Small intestine (tissue), 7 donors: ENCODE measurements around the gene TAF1B. TPM values are rescaled to one million over a fixed set of nuclear protein-coding genes. Genes with fewer than 3 reads are reported as not detected.
A peak's percentile ranks its signal among the peaks of the same experiment; 100 is the strongest.

Experiments
- DNase-seq, 2 donors: peaks; one replicate each; pipeline versions ENCODE4 v3.0.0 to v3.0.0-alpha.2; 2013
- FAIRE-seq: peaks from 2 replicates; lab custom pipeline; 2012; peaks lifted over from hg19 to GRCh38; lab: Jason Lieb, UNC
- H3K27ac ChIP-seq, 3 donors: one replicate each; pipeline ENCODE4 v1.5.1; 2013; ENCODE audit warnings: low read length in 2 of 3, mild to moderate bottlenecking in 2 of 3, control low read depth in 1 of 3, inconsistent platforms in 1 of 3, low read depth in 1 of 3, moderate library complexity in 1 of 3
- H3K27me3 ChIP-seq, 3 donors: one replicate each; pipeline ENCODE4 v1.6.1; 2013; ENCODE audit warnings: low read length in 3 of 3, inconsistent platforms in 1 of 3; ENCODE audit not compliant: control insufficient read depth in 3 of 3, insufficient read depth in 3 of 3
- H3K36me3 ChIP-seq, 3 donors: one replicate each; pipeline ENCODE4 v1.6.1; 2013; ENCODE audit warnings: low read length in 3 of 3, inconsistent platforms in 1 of 3, low read depth in 1 of 3, mild to moderate bottlenecking in 1 of 3, moderate library complexity in 1 of 3; ENCODE audit not compliant: control insufficient read depth in 3 of 3, insufficient read depth in 2 of 3
- H3K4me1 ChIP-seq, 3 donors: one replicate each; pipeline ENCODE4 v1.6.1; 2013; ENCODE audit warnings: low read length in 2 of 3, inconsistent platforms in 1 of 3, low read depth in 1 of 3, mild to moderate bottlenecking in 1 of 3, moderate library complexity in 1 of 3; ENCODE audit not compliant: control insufficient read depth in 3 of 3, insufficient read depth in 2 of 3
- H3K4me3 ChIP-seq, 3 donors: one replicate each; pipeline ENCODE4 v1.5.1; 2013; ENCODE audit warnings: low read length in 3 of 3, control low read depth in 1 of 3, inconsistent platforms in 1 of 3, low read depth in 1 of 3, mild to moderate bottlenecking in 1 of 3, moderate library complexity in 1 of 3
- H3K9me3 ChIP-seq, 2 donors: one replicate each; pipeline ENCODE4 v1.6.1; 2013; ENCODE audit warnings: low read depth in 1 of 2, low read length in 1 of 2; ENCODE audit not compliant: control insufficient read depth in 2 of 2, insufficient read depth in 1 of 2
- WGBS, 3 donors: extraction: QIAGEN DNeasy Blood & Tissue Kit; methylation state at CpG; one replicate each; pipeline ENCODE4 v1.1.7; 2013; 5-methylcytosine and 5-hydroxymethylcytosine counted together
- polyA plus RNA-seq, 4 donors: library from polyadenylated mRNA; stranded (reverse) in 3 of 4; unstranded in 1 of 4; fragments of 200-250 nt in 3 of 4; fragments of 120-200 nt in 1 of 4; gene quantifications; one replicate each; pipeline versions ENCODE4 v1.2.1 to v1.2.3, GENCODE V29; 2013
- donor health status: healthy with polysubstance abuse.
- donor health status: control.
- donor health status: control.
- donor health status: Bipolar disorder and iron deficiency.
- donor health status: healthy.

TAF1B gene
- polyA plus RNA-seq, 4 donors: 1.1 to 11.3 (median 4.1) TPM

DNA sequence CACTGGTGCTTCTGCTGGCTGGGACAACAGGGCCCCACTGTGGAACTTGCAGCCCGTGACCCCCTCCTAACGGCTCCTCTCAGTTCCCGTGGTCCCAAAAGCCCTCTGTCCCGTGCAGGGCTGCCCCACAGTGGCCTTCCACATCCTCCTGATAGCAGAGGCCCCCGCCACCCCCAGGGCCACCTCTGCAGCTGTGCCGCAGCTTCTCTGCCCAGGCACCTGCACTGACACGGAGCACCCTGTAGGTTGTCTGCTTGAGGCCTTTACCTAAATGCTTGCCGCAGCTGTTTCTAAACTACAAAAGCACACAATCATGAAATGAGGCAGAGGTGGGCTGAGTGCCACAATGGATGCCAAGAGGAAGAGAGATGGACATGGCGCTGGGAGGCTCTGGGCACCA, 94.7 kb downstream of the TAF1B start:
- Histone ChIP-seq H3K9me3 (no peaks in the 10 kb centered on the region), H3K27me3 (no peaks in the 10 kb centered on the region), H3K4me1 (peaks cover 0 to 9% (median 0%) of the 10 kb centered on the region in 3 donors), H3K4me3 (no peak overlapping the region), H3K27ac (no peak overlapping the region), H3K36me3 (peaks cover 0 to 9% (median 2%) of the 10 kb centered on the region in 3 donors)
- no peak for DNase-seq
- 76 to 88% (median 86%) methylated on average over 9 of the region's 9 CpGs for WGBS, 3 donors
- FAIRE-seq: no peak

DNA sequence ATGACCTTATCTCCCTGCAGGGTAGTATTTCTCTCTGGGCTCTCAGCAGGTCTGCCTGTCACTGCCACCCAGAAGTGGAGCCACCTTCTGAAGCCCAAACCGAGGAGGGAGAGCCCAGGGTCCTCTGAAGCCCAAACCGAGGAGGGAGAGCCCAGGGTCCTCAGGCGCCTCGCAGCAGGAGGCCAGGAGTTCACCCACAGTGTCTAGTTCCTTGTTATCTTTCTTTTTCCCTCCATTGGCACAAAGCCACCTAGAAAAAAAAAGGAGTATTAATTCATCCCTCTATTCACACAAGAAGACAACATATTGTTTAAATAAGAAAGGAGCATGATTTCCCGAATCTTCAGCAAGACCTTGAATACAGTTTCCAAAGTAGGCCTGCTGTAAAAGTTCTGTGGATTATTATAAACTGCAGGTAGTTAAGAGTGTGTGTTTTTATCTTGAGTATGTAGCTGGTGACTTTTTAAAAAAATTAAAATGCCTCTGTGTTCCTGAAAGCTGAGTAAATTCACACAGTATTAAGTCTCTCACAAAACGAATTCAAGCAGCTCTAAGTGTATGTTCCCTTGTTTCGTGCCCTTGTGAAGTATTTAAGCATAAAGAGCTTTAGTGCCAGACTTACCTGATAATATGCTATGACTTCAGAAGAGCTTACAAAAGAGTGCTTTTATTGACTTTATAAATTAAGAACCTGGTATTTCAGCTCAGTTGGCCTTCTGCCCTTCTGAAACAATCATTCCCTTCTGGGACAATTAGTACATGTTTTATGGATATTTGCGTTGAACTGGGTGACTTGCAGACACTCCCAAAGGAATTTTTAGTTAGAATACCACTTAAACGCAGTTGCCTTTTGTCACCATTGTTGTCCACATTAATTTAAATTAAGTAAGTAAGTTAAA, 96.6 kb downstream of the TAF1B start:
- DNase-seq (peak in 1 of 2 donors; percentile 37), FAIRE-seq (no peak)
- no peaks in the 10 kb centered on the region for H3K9me3 ChIP-seq
- H3K27ac ChIP-seq: no peak overlapping the region
- H3K4me3 ChIP-seq: no peak overlapping the region
- peaks cover 0 to 9% (median 0%) of the 10 kb centered on the region in 3 donors for H3K4me1 ChIP-seq
- no peaks in the 10 kb centered on the region for H3K27me3 ChIP-seq
- peaks cover 0 to 6% (median 1%) of the 10 kb centered on the region in 3 donors for H3K36me3 ChIP-seq
- 19 to 50% (median 38%) methylated on average over 9 of the region's 9 CpGs for WGBS, 3 donors

DNA sequence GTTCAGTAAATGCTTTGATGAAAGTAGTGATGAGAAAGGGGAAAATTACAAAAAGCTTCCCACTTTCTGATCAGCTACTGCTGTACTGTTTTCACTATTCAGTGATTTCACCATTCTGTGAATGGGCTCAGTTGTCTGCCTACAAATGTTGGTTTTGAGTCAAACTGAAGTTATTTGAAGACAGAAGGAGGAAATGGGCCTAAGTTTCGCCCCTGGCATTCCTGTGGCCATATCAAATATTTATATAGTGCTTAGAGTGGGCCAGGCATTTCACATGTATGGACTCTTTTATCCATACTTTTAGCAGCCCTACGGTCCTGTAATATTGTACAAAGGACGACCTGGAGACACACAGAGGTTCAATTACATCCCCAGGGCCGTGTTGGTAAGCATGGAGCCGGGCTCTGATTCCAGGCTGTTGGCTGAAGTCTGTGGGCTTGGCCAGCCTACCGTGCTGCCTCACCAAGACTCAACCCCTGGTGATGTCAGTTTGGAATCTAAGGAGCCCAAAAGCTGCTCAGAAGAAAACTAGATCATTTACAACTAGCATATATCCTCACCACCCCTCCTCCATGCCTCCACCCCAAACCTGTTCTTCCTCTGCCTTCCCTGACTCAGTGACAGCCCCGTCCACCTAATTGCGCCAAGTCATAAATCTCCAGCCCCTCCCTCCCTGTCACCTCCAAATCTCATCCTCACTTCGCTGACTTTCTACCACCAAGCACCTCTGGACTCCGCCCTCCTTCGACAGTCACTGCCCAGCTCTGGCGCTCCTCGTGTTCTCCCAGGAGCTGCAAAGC, 98.1 kb downstream of the TAF1B start:
- peaks cover 0 to 4% (median 0%) of the 10 kb centered on the region in 3 donors for H3K27me3 ChIP-seq
- FAIRE-seq: no peak
- no peak overlapping the region for H3K27ac ChIP-seq
- 66 to 75% (median 67%) methylated on average over 13 of the region's 13 CpGs for WGBS, 3 donors
- DNase-seq: no peak
- H3K4me1 ChIP-seq: peaks cover 0 to 9% (median 0%) of the 10 kb centered on the region in 3 donors
- H3K36me3 ChIP-seq: no peaks in the 10 kb centered on the region
- no peaks in the 10 kb centered on the region for H3K9me3 ChIP-seq
- no peak overlapping the region for H3K4me3 ChIP-seq

DNA sequence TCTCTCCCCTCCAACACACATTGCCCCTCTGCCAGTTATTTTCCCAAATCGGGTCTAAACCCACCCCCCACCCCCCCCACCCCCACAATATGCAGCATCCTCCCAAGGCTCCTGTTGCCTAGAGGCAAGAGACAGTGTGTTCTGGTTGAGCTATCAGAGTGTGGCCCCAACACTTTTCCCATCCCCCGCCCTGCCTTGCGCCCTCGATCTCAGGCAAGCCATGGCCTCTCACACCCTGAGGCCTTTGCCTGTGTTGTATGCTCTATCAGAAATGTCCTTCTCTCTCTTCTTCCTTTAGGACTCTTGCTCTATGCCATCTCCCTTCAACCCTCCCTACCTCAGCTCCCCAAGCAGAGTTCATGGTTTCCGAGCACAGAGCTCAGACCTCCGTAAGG, 98.7 kb downstream of the TAF1B start:
- H3K4me3 ChIP-seq: no peak overlapping the region
- no peaks in the 10 kb centered on the region for H3K9me3 ChIP-seq
- H3K27me3 ChIP-seq: peaks cover 0 to 4% (median 0%) of the 10 kb centered on the region in 3 donors
- H3K4me1 ChIP-seq: peaks cover 0 to 9% (median 0%) of the 10 kb centered on the region in 3 donors
- WGBS, 3 donors: 65 to 79% (median 79%) methylated on average over 6 of the region's 6 CpGs
- DNase-seq (no peak), FAIRE-seq (no peak)
- no peak overlapping the region for H3K27ac ChIP-seq
- H3K36me3 ChIP-seq: no peaks in the 10 kb centered on the region

DNA sequence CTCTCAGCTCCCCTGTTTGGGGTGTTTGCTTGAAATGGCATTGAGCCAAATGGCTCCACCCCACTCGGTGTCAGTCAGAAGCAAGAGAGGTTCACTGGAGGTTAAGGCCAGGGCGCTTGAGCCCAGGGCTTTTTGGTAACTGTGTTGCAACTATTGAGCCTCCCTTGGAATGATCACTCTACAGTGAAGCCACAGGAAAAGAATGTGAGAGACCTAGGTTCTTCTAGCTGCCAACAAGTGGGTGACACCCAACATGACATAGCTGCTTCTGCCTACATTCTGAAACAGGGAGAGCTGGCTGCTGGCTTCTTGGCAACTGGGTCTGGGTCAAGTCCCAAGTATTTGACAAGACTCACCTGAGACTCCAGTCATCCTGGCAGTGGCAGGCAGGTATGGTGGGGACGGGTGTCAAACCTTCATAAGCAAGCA, 101.1 kb downstream of the TAF1B start:
- DNase-seq (no peak), FAIRE-seq (no peak)
- Histone ChIP-seq H3K4me1 (peaks cover 0 to 8% (median 0%) of the 10 kb centered on the region in 3 donors), H3K9me3 (no peaks in the 10 kb centered on the region), H3K36me3 (no peaks in the 10 kb centered on the region), H3K27ac (no peak overlapping the region), H3K27me3 (peaks cover 0 to 4% (median 2%) of the 10 kb centered on the region in 3 donors), H3K4me3 (no peak overlapping the region)
- 28 to 59% (median 40%) methylated on average over 3 of the region's 3 CpGs for WGBS, 3 donors

DNA sequence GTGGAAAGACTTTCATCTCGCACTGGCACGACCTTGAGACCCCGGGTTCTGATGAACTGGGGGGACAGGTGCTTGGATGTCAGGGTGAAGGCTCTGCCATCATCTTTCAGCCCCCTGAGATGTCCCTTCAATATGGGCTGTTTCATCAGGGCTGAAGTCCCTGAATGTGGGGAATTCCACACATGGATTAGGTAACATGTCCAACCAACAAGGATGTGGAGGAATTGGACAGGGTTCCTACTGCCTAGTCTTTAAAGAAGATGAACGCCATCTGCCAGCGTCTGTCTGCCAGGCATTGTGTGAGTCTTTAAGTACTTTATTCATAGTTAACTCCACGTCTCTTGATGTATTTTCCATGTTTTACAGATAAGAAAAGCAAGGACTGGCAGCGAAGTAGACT, 102.3 kb downstream of the TAF1B start:
- FAIRE-seq: no peak
- Histone ChIP-seq H3K4me1 (peaks cover 0 to 4% (median 0%) of the 10 kb centered on the region in 3 donors), H3K36me3 (no peaks in the 10 kb centered on the region), H3K4me3 (no peak overlapping the region), H3K27ac (no peak overlapping the region), H3K9me3 (no peaks in the 10 kb centered on the region), H3K27me3 (peaks cover 0 to 14% (median 4%) of the 10 kb centered on the region in 3 donors)
- DNase-seq: no peak
- WGBS, 3 donors: 46 to 68% (median 46%) methylated on average over 7 of the region's 7 CpGs

DNA sequence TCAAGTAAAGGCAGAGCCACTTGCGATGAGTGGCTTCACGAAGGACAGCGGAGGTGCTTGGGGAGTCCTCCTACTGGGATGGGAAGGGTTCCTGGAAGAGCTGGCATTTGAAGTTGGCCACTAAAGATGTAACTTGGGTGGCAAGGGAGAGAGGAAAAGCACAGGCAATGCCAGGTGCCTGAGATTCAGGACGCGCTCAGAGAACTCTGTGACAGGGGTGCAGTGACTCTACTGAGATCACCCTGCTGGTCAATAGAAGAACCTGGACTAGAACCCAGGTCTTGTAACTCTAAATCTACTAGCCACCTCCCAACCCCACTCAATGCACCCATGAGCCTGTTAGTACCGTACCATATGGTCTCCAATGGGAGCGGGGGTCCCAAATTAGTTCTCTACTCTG, 102.8 kb downstream of the TAF1B start:
- Histone ChIP-seq H3K36me3 (no peaks in the 10 kb centered on the region), H3K4me3 (no peak overlapping the region), H3K9me3 (no peaks in the 10 kb centered on the region), H3K27me3 (peaks cover 0 to 16% (median 4%) of the 10 kb centered on the region in 3 donors), H3K4me1 (peaks cover 0 to 4% (median 0%) of the 10 kb centered on the region in 3 donors), H3K27ac (no peak overlapping the region)
- 84 to 90% (median 86%) methylated on average over 7 of the region's 7 CpGs for WGBS, 3 donors
- DNase-seq (no peak), FAIRE-seq (no peak)

DNA sequence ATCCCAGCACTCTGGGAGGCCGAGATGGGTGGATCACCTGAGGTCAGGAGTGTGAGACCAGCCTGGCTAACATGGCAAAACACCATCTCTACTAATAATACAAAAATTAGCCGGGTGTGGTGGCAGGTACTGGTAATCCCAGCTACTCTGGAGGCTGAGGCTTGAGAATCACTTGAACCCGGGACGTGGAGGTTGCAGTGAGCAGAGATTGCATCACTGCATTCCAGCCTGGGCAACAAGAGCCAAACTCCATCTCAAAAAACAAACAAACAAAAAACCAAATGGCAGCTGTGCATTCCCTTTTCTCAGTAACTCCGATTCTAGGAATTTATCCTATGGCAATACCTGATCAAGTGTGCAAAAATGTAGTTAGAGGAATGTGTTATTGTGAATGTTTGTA, 103.5 kb downstream of the TAF1B start:
- DNase-seq (no peak), FAIRE-seq (no peak)
- no peak overlapping the region for H3K4me3 ChIP-seq
- H3K27me3 ChIP-seq: peaks cover 0 to 16% (median 4%) of the 10 kb centered on the region in 3 donors
- H3K27ac ChIP-seq: no peak overlapping the region
- no peaks in the 10 kb centered on the region for H3K9me3 ChIP-seq
- 55 to 77% (median 74%) methylated on average over 5 of the region's 5 CpGs for WGBS, 3 donors
- no peaks in the 10 kb centered on the region for H3K36me3 ChIP-seq
- no peaks in the 10 kb centered on the region for H3K4me1 ChIP-seq
